NCI-H2171 treated with DMSO at 0.1 percent for 48 hours (cell line): Measurements from ENCODE around the gene MOK.
"Not testable (repeated sequence)": the region's sequence is repeated elsewhere in the genome, so short reads cannot be mapped to it uniquely, and the experiment has no call there.

Experiments used
- DNase-seq: peaks from one replicate; lab custom pipeline; 2025; lab: John Stamatoyannopoulos, UW

The MOK gene

DNA sequence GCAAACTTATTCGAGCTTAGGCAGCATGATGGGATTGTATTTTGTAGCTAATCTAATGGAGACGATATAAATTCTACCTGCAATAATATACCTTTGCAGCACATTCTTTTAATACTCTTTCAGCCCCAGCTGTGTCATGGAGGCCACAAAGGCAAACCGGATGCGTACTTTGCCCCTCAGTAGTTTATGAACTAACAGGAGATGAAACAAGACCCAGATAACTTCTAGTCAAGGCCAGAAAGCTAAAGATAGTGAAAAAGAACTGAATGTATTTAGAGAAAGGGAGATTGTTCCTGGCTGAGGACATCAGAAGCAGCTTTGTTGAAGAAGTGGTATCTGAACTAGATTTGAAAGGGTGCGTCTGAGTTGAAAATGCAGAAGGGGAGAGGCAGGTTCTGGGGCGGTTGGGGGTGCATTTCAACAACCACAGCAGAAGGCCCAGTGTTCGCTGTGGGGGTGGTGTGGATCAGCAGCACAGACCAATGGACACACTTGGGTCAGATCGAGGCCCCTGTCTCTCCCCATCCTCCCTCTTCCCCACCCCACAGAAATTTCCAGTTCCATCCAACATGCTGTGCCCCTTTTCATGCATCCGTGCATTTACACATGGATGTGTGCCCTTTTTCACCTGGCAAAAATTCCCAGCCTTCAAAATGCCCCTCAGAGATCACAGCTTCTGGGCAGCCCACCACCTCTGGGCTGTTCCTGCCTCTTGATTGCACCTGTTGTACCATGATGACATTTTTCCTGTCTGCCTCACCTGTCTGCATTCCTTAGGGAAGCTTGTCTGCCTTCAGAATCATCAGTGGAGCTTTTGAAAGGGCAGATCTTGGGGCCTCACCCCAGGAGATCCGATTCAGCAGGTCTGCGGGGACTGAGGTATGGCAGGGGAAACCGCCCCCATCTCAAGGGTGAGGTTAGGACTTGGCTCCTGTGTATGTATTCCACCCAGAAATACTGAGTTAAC is 16.8 kb upstream of the MOK start:
- no peak for DNase-seq

DNA sequence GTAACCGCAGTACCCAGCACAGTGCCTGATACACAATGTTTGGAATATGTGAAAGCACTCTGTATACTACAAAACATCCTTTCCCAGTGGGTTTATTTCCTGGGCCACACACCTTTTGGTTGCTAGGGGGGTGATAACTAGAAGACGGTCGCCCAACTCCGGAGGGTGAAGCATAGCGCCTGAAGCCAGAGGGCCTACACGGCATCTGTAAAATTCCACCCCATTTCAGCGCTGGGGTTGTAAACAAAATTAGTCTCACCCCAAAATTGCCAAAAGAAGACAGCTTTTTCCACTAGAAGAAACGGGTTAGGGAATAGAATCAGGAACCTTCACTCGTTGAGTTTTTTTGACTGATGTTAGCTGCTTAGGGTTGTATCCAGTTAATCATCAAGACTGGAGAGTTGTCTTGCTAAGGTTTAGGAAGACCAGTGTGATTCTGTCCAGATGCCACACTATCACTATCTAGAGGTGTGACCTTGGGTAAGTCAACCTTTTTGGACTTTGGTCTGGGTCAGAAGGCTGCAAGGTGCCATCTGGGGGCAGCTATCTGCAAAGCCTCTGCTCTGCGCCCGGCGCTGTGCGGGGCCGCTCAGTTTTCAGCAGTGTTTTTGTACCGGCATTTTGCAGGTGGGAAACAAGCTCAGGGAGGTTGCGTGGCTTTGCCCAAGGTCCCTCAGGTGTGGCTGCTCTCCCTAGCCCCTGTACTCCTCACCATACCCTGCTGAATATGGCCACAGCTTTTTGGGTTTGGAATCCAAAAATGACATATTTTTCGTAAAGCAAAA is 15.9 kb upstream of the MOK start:
- DNase-seq = no peak

DNA sequence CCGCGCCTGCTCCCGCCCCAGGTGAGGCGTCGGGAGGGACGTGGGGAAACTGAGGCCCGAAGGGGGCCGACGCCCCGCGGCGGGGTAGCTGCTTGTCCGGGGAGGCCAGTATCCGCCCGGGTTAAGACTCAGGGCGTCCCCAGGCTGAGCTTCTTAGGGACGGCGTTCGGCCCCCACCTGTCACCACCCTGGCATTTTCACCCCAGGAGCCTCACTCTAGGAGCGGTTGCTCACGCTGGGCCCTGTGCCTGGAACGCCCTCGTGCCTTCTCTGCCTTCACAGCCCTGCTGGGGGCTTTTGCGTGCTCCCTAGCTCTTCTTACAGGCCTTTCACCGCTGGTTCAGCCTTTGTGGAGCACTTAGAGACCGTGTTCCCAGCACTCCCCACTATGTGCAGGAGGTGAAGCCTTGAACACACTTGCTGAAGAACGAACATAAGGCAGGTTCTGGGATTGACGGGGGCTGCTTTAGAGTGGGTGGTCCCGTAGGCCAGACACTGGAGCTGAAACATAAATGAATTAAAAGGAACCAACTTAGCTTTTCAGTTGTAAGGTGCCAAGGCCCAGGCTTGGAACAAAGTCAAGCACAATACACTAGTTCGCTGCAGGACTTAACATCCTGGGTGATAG is 15.2 kb upstream of the MOK start:
- peak; percentile 33 for DNase-seq

DNA sequence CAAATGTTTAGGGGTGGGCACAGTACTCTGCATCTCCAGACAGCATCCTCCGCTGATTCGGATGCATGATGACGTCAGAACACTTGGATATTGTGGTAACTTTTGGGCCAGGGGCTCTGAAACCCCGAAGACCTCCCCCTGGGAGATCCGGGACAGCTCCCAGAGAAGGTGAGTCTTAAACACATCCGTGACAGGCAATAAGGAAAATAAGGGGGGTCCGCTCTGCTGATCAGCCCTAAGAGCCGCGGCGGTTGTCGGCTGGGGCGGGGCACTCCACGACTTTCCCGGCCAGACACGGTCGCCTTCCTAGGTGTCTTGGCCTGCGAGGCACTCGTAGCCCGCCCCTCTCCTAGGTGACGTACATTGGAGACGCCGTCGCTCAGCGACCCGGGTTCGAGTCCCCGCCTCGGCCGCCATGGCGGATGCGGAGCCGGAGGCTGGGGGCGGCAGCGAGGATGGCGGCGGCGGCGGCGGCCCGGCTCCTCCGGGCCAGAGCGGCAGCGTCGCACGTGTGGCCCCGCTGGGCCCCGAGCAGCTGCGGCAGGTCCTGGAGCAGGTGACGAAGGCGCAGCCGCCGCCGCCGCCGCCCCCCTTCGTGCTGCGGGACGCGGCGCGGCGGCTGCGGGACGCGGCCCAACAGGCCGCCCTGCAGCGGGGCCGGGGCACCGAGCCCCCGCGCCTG is 14.5 kb upstream of the MOK start, which contains the start of gene ZNF839:
Gene ZNF839, plus strand, starts transcription at position 396 of the 682 bp plus-strand sequence. Its CDS starts 20 bp downstream, at position 416.
- DNase-seq = peak; percentile 91

GRCh38 chr14:102318781-102319276 is 13.9 kb upstream of the MOK start:
- no peak for DNase-seq

- peak; percentile 48 for DNase-seq
These were observed 12.7 kb upstream of the MOK start for GRCh38 chr14:102317564-102318248.

GRCh38 chr14:102316743-102317563 is 12.0 kb upstream of the MOK start:
- peak; percentile 97 for DNase-seq

DNA sequence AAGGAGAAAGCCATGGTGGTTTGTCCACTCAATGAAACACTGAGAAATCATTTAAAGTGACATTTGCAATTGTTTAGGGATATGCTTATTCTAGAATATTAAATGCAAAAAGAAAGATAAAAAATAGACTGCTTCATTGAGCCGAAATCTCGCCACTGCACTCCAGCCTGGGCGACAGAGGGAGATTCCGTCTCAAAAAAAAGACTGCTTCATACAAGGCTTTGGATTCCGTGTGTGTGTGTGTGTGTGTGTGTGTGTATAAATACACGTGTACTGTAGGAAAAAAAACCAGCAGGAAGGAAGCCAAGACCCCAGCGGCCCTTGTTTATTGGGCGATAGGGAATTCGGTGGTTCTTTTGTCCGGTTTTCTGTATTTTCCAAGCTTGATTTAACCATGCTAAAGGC is 11.4 kb upstream of the MOK start:
- peak; percentile 87 for DNase-seq

DNA sequence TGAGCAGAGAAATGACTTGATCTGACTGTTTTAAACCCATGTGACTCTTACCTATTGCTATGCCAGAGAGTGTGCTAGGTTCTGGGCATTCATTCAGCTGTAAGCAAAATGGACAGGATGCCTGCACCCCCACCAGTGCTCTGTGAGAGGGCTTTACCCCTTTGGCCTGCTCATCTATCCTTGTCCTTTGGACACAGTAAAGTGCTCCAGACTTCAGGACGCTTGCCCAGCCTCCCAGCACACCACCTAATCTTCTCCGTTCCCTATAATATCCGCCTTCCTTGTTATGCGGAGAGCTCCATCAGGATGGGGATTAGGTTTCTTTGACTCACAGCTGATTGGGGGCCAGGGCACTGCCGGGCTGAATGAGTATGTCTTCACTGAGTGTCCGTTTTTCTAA is 10.2 kb upstream of the MOK start:
- DNase-seq = no peak

- peak; percentile 85 for DNase-seq
These were observed 9.5 kb upstream of the MOK start for GRCh38 chr14:102314242-102315011.

- DNase-seq = no peak
These were observed 1.3 kb downstream of the MOK start for GRCh38 chr14:102303664-102304063.

DNA sequence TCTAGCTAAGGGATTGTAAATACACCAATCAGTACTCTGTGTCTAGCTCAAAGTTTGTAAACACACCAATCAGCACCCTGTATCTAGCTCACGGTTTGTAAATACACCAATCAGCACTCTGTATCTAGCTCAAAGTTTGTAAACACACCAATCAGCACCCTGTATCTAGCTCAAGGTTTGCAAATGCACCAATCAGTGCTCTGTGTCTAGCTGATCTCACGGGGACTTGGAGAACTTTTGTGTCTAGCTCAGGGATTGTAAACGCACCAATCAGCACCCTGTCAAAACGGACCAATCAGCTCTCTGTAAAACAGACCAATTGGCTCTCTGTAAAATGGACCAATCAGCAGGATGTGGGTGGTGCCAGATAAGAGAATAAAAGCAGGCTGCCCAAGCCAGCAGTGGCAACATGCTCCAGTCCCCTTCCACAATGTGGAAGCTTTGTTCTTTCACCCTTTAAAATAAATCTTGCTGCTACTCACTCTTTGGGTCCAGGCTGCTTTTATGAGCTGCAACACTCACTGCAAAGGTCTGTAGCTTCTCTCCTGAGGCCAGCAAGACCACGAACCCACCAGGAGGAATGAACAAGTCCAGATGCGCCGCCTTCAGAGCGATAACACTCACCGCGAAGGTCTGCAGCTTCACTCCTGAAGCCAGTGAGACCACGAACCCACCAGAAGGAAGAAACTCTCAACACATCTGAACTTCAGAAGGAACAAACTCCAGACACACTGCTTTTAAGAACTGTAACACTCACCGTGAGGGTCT is 6.5 kb downstream of the MOK start:
- not testable (repeated sequence) for DNase-seq

DNA sequence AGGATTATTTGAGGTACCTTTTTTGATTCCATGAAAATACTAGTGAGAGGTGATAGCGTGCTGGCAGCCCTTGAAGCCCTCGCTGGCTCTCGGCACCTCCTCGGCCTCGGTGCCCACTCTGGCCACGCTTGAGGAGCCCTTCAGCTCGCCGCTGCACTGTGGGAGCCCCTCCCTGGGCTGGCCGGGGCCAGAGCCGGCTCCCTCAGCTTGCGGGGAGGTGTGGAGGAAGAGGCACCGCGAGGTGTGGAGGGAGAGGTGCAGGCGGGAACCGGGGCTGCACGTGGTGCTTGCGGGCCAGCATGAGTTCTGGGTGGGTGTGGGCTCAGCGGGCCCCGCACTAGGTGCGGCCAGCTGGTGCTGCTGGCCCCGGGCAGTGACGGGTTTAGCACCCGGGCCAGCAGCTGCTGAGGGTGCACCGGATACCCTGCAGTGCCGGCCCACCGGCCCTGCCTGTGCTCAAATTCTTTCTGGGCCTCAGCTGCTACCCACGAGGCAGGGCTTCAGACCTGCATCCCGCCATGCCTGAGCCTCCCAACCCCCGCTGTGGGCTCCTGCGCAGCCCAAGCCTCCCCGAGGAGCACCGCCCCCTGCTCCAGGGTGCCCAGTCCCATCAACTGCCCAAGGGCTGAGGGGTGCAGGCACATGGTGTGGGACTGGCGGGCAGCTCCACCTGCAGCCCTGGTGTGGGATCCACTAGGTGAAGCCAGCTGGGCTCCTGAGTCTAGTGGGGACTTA is 7.4 kb downstream of the MOK start:
- DNase-seq = no peak

DNA sequence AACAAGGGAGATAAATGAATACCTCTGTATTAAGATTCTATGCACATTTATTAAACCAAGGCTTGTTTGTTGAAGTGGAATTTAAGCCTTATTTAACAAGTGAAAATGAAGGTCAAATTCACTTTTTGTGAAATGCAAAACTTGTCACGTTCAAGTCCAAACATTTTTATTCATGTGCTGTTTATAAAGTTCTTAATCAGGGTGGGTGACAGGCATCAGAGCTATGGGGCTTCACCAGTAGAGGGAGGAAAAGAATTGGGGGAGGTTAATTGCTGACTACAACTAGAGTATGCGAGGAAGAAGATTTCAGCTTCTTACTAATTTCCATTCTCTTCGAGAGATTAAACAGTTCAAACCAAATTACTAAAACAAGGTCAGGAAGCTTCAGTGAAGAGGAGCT is 9.7 kb downstream of the MOK start:
- DNase-seq = no peak

GRCh38 chr14:102293781-102294180 is 11.2 kb downstream of the MOK start:
- no peak for DNase-seq

GRCh38 chr14:102292441-102292840 is 12.5 kb downstream of the MOK start:
- no peak for DNase-seq

GRCh38 chr14:102288139-102288538 is 16.8 kb downstream of the MOK start:
- no peak for DNase-seq

GRCh38 chr14:102285106-102285505 is 19.9 kb downstream of the MOK start:
- no peak for DNase-seq
